ENCODE measurements around the gene IFT80. TPM values are rescaled to one million over a fixed set of nuclear protein-coding genes. Genes with fewer than 3 reads are reported as not detected.

The IFT80 gene
- total RNA-seq, 1 experiment from 2014 or later: 26.9 TPM

DNA sequence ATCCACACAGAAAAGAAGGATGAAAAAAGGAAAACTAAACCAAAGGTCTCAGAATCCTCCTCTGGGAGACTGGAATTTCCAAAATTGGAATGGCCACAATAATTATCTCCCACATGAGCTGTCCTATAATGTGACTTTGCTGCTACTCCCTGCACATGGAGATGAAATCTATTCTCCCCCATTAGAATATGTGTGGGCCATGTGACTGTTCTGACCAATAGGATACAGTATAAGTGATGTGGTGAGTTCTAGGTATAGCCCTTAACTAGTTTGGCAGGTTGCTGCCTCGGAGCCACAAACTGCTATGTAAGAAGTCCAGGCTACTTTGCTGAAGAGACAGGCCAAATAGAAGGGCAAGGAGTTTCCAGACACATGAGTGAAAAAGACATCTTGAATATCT, 45.4 kb upstream of the IFT80 start:
- peaks cover 43% of the 10 kb centered on the region for H3K4me1 Mint-ChIP-seq
- POLR2A ChIA-PET: no interaction called here
- ATAC-seq (no peak; the same call in 1 of the 2 replicates), DNase-seq (ENCODE audit: low spot score) (no peak)
- no peaks in the 10 kb centered on the region for H3K27me3 Mint-ChIP-seq (ENCODE audit: low read depth)
- H3K4me3 Mint-ChIP-seq: no peak overlapping the region
- CTCF ChIA-PET: no interaction called here
- peaks cover 8% of the 10 kb centered on the region for H3K9me3 Mint-ChIP-seq
- TF ChIP-seq, protein P1, sequence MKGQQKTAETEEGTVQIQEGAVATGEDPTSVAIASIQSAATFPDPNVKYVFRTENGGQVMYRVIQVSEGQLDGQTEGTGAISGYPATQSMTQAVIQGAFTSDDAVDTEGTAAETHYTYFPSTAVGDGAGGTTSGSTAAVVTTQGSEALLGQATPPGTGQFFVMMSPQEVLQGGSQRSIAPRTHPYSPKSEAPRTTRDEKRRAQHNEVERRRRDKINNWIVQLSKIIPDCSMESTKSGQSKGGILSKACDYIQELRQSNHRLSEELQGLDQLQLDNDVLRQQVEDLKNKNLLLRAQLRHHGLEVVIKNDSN (CRISPR knock-in tag; IDR thresholded peaks at IDR 0.05): peak; percentile 21; the same call in 1 of the 2 replicates
- TF ChIP-seq ZNF317 (CRISPR knock-in tag; IDR thresholded peaks at IDR 0.05; ENCODE audit: borderline replicate concordance, low read depth): no peak
- TF ChIP-seq, protein P2, sequence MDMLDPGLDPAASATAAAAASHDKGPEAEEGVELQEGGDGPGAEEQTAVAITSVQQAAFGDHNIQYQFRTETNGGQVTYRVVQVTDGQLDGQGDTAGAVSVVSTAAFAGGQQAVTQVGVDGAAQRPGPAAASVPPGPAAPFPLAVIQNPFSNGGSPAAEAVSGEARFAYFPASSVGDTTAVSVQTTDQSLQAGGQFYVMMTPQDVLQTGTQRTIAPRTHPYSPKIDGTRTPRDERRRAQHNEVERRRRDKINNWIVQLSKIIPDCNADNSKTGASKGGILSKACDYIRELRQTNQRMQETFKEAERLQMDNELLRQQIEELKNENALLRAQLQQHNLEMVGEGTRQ (CRISPR knock-in tag; IDR thresholded peaks at IDR 0.05): peak; percentile 63
- H3K27ac Mint-ChIP-seq: peak overlapping the region; percentile 74
- H3K36me3 Mint-ChIP-seq: peaks cover 63% of the 10 kb centered on the region

DNA sequence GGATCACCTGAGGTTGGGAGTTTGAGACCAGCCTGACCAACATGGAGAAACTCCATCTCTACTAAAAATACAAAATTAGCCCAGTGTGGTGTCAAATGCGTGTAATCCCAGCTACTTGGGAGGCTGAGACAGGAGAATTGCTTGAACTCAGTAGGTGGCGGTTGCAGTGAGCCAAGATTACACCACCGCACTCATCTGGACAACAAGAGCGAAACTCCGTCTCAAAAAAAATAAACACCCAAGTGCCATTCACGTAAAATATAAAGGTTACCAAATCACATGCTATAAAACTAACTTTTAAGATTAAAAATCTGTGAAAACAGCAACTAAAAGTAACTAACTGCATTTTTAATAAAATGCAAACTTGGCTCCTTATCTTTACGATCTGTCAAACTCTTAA, 41.7 kb upstream of the IFT80 start:
- H3K27ac Mint-ChIP-seq: no peak overlapping the region
- H3K4me1 Mint-ChIP-seq: peaks cover 32% of the 10 kb centered on the region
- ChIA-PET POLR2A (no interaction called here), CTCF (interaction anchor here (0.9 kb wide), 1 partner anchor 45 kb away, joined by 3 read pairs; no protein-coding TSS in a partner anchor)
- peaks cover 5% of the 10 kb centered on the region for H3K9me3 Mint-ChIP-seq
- no peak for ATAC-seq
- no peak for DNase-seq (ENCODE audit: low spot score)
- H3K36me3 Mint-ChIP-seq: peaks cover 71% of the 10 kb centered on the region
- H3K4me3 Mint-ChIP-seq: no peak overlapping the region
- no peaks in the 10 kb centered on the region for H3K27me3 Mint-ChIP-seq (ENCODE audit: low read depth)
- TF ChIP-seq, protein P3, sequence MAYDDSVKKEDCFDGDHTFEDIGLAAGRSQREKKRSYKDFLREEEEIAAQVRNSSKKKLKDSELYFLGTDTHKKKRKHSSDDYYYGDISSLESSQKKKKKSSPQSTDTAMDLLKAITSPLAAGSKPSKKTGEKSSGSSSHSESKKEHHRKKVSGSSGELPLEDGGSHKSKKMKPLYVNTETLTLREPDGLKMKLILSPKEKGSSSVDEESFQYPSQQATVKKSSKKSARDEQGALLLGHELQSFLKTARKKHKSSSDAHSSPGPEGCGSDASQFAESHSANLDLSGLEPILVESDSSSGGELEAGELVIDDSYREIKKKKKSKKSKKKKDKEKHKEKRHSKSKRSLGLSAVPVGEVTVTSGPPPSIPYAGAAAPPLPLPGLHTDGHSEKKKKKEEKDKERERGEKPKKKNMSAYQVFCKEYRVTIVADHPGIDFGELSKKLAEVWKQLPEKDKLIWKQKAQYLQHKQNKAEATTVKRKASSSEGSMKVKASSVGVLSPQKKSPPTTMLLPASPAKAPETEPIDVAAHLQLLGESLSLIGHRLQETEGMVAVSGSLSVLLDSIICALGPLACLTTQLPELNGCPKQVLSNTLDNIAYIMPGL (CRISPR knock-in tag; IDR thresholded peaks at IDR 0.05): no peak
- TF ChIP-seq CREM (CRISPR knock-in tag; IDR thresholded peaks at IDR 0.05) (no peak), NFATC4 (CRISPR knock-in tag; IDR thresholded peaks at IDR 0.05) (no peak), MXD4 (CRISPR knock-in tag; IDR thresholded peaks at IDR 0.05; ENCODE audit: borderline replicate concordance) (no peak)
- TF ChIP-seq, protein P4, sequence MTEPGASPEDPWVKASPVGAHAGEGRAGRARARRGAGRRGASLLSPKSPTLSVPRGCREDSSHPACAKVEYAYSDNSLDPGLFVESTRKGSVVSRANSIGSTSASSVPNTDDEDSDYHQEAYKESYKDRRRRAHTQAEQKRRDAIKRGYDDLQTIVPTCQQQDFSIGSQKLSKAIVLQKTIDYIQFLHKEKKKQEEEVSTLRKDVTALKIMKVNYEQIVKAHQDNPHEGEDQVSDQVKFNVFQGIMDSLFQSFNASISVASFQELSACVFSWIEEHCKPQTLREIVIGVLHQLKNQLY (CRISPR knock-in tag; IDR thresholded peaks at IDR 0.05): no peak
- TF ChIP-seq, protein P5, sequence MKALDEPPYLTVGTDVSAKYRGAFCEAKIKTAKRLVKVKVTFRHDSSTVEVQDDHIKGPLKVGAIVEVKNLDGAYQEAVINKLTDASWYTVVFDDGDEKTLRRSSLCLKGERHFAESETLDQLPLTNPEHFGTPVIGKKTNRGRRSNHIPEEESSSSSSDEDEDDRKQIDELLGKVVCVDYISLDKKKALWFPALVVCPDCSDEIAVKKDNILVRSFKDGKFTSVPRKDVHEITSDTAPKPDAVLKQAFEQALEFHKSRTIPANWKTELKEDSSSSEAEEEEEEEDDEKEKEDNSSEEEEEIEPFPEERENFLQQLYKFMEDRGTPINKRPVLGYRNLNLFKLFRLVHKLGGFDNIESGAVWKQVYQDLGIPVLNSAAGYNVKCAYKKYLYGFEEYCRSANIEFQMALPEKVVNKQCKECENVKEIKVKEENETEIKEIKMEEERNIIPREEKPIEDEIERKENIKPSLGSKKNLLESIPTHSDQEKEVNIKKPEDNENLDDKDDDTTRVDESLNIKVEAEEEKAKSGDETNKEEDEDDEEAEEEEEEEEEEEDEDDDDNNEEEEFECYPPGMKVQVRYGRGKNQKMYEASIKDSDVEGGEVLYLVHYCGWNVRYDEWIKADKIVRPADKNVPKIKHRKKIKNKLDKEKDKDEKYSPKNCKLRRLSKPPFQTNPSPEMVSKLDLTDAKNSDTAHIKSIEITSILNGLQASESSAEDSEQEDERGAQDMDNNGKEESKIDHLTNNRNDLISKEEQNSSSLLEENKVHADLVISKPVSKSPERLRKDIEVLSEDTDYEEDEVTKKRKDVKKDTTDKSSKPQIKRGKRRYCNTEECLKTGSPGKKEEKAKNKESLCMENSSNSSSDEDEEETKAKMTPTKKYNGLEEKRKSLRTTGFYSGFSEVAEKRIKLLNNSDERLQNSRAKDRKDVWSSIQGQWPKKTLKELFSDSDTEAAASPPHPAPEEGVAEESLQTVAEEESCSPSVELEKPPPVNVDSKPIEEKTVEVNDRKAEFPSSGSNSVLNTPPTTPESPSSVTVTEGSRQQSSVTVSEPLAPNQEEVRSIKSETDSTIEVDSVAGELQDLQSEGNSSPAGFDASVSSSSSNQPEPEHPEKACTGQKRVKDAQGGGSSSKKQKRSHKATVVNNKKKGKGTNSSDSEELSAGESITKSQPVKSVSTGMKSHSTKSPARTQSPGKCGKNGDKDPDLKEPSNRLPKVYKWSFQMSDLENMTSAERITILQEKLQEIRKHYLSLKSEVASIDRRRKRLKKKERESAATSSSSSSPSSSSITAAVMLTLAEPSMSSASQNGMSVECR (CRISPR knock-in tag; IDR thresholded peaks at IDR 0.05; ENCODE audit: borderline replicate concordance): no peak
- TF ChIP-seq, protein P6, sequence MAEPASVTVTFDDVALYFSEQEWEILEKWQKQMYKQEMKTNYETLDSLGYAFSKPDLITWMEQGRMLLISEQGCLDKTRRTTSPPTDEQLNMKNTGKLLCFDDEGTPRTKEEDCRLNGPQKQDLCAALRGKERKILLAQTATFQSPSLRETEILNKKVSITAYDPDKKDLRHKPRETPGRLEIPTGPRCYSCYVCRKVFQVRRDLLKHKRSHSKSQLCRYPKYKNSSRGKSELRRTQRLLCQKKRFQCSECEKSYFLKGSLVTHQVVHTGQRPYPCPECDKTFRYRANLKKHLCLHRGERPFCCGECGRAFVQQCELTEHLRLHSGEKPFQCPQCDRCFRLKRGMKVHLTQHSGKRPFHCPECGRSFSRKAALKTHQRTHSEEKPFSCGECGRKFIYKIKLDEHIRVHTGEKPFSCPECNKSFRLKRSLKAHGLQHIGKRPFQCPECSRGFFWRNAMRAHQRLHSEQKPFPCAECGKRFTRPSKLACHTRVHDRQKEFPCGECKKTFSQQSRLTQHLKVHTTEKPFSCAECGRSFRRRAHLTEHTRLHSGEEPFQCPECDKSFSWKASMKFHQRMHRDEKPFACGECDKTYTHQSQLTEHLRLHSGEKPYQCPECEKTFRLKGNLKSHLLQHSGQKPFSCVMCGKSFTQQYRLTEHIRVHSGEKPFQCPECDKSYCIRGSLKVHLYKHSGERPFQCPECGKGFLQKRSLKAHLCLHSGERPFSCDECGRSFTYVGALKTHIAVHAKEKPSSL (CRISPR knock-in tag; conservative IDR thresholded peaks at IDR 0.05): no peak
- TF ChIP-seq, protein P7, sequence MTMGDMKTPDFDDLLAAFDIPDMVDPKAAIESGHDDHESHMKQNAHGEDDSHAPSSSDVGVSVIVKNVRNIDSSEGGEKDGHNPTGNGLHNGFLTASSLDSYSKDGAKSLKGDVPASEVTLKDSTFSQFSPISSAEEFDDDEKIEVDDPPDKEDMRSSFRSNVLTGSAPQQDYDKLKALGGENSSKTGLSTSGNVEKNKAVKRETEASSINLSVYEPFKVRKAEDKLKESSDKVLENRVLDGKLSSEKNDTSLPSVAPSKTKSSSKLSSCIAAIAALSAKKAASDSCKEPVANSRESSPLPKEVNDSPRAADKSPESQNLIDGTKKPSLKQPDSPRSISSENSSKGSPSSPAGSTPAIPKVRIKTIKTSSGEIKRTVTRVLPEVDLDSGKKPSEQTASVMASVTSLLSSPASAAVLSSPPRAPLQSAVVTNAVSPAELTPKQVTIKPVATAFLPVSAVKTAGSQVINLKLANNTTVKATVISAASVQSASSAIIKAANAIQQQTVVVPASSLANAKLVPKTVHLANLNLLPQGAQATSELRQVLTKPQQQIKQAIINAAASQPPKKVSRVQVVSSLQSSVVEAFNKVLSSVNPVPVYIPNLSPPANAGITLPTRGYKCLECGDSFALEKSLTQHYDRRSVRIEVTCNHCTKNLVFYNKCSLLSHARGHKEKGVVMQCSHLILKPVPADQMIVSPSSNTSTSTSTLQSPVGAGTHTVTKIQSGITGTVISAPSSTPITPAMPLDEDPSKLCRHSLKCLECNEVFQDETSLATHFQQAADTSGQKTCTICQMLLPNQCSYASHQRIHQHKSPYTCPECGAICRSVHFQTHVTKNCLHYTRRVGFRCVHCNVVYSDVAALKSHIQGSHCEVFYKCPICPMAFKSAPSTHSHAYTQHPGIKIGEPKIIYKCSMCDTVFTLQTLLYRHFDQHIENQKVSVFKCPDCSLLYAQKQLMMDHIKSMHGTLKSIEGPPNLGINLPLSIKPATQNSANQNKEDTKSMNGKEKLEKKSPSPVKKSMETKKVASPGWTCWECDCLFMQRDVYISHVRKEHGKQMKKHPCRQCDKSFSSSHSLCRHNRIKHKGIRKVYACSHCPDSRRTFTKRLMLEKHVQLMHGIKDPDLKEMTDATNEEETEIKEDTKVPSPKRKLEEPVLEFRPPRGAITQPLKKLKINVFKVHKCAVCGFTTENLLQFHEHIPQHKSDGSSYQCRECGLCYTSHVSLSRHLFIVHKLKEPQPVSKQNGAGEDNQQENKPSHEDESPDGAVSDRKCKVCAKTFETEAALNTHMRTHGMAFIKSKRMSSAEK (CRISPR knock-in tag; IDR thresholded peaks at IDR 0.05; ENCODE audit: borderline replicate concordance): no peak
- TF ChIP-seq, protein P8, sequence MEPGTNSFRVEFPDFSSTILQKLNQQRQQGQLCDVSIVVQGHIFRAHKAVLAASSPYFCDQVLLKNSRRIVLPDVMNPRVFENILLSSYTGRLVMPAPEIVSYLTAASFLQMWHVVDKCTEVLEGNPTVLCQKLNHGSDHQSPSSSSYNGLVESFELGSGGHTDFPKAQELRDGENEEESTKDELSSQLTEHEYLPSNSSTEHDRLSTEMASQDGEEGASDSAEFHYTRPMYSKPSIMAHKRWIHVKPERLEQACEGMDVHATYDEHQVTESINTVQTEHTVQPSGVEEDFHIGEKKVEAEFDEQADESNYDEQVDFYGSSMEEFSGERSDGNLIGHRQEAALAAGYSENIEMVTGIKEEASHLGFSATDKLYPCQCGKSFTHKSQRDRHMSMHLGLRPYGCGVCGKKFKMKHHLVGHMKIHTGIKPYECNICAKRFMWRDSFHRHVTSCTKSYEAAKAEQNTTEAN (CRISPR knock-in tag; IDR thresholded peaks at IDR 0.05): no peak

Measured in WTC11 (cell line).